ENCODE measurements around the gene TMCC2. TPM values are rescaled to one million over a fixed set of nuclear protein-coding genes. Genes with fewer than 3 reads are reported as not detected.
A peak's percentile ranks its signal among the peaks of the same experiment; 100 is the strongest.
"Not testable (repeated sequence)": the region's sequence is repeated elsewhere in the genome, so short reads cannot be mapped to it uniquely, and the experiment has no call there.

The TMCC2 gene
- total RNA-seq, 1 donor from 2014 or later: 3.4 TPM

- peaks cover 19% of the 10 kb centered on the region for H3K27me3 Mint-ChIP-seq (ENCODE audit: unreplicated experiment)
- H3K4me1 Mint-ChIP-seq (ENCODE audit: unreplicated experiment): peaks cover 27% of the 10 kb centered on the region
- H3K4me3 Mint-ChIP-seq (ENCODE audit: unreplicated experiment): peak overlapping the region; percentile 80
- H3K27ac Mint-ChIP-seq (ENCODE audit: unreplicated experiment): no peak overlapping the region
- no peak for TF ChIP-seq CTCF (IDR thresholded peaks at IDR 0.05)
- peak; percentile 54 for DNase-seq (ENCODE audit: extremely low spot score, unreplicated experiment)
- H3K36me3 Mint-ChIP-seq (ENCODE audit: unreplicated experiment): no peaks in the 10 kb centered on the region
- H3K9me3 Mint-ChIP-seq (ENCODE audit: unreplicated experiment): no peaks in the 10 kb centered on the region
These were observed 2.4 kb downstream of the TMCC2 start for GRCh38 chr1:205229916-205230700.

DNA sequence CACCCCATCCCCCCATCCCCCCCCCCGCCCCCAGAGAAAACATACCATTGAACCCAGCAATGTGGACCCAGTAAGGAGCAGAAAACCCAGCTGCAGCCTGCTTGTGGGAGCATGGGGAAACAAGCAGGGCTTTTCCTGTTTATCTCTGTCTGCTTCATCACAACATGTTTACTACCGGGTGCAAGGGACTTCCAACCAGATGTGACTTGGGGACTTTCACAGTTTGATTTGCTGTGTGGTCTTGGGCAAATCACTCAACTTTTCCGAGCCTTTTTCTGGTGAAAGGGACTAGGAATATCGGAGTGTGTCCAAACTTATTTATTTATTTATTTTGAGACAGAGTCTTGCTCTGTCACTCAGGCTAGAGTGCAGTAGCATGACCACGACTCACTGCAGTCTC lies 3.2 kb downstream of the TMCC2 start:
- no peak for TF ChIP-seq CTCF (IDR thresholded peaks at IDR 0.05)
- no peak overlapping the region for H3K27ac Mint-ChIP-seq (ENCODE audit: unreplicated experiment)
- H3K36me3 Mint-ChIP-seq (ENCODE audit: unreplicated experiment): no peaks in the 10 kb centered on the region
- H3K9me3 Mint-ChIP-seq (ENCODE audit: unreplicated experiment): no peaks in the 10 kb centered on the region
- peaks cover 11% of the 10 kb centered on the region for H3K27me3 Mint-ChIP-seq (ENCODE audit: unreplicated experiment)
- peak; percentile 30 for DNase-seq (ENCODE audit: extremely low spot score, unreplicated experiment)
- no peak overlapping the region for H3K4me3 Mint-ChIP-seq (ENCODE audit: unreplicated experiment)
- peaks cover 27% of the 10 kb centered on the region for H3K4me1 Mint-ChIP-seq (ENCODE audit: unreplicated experiment)

GRCh38 chr1:205232127-205232820 lies 4.5 kb downstream of the TMCC2 start:
- no peaks in the 10 kb centered on the region for H3K9me3 Mint-ChIP-seq (ENCODE audit: unreplicated experiment)
- H3K4me1 Mint-ChIP-seq (ENCODE audit: unreplicated experiment): peaks cover 19% of the 10 kb centered on the region
- no peaks in the 10 kb centered on the region for H3K36me3 Mint-ChIP-seq (ENCODE audit: unreplicated experiment)
- H3K27me3 Mint-ChIP-seq (ENCODE audit: unreplicated experiment): no peaks in the 10 kb centered on the region
- no peak overlapping the region for H3K4me3 Mint-ChIP-seq (ENCODE audit: unreplicated experiment)
- DNase-seq (ENCODE audit: extremely low spot score, unreplicated experiment): peak; percentile 40
- no peak for TF ChIP-seq CTCF (IDR thresholded peaks at IDR 0.05)
- H3K27ac Mint-ChIP-seq (ENCODE audit: unreplicated experiment): no peak overlapping the region

GRCh38 chr1:205232945-205233397 lies 5.2 kb downstream of the TMCC2 start:
- Mint-ChIP-seq H3K4me3 (ENCODE audit: unreplicated experiment) (no peak overlapping the region), H3K4me1 (ENCODE audit: unreplicated experiment) (peaks cover 18% of the 10 kb centered on the region), H3K27me3 (ENCODE audit: unreplicated experiment) (no peaks in the 10 kb centered on the region), H3K27ac (ENCODE audit: unreplicated experiment) (no peak overlapping the region), H3K9me3 (ENCODE audit: unreplicated experiment) (no peaks in the 10 kb centered on the region), H3K36me3 (ENCODE audit: unreplicated experiment) (no peaks in the 10 kb centered on the region)
- no peak for TF ChIP-seq CTCF (IDR thresholded peaks at IDR 0.05)
- DNase-seq (ENCODE audit: extremely low spot score, unreplicated experiment): peak; percentile 30

- H3K9me3 Mint-ChIP-seq (ENCODE audit: unreplicated experiment); H3K36me3 Mint-ChIP-seq (ENCODE audit: unreplicated experiment); H3K27ac Mint-ChIP-seq (ENCODE audit: unreplicated experiment); H3K27me3 Mint-ChIP-seq (ENCODE audit: unreplicated experiment); H3K4me1 Mint-ChIP-seq (ENCODE audit: unreplicated experiment); H3K4me3 Mint-ChIP-seq (ENCODE audit: unreplicated experiment): not testable (repeated sequence)
- peak; percentile 51 for DNase-seq (ENCODE audit: extremely low spot score, unreplicated experiment)
These were observed 6.2 kb downstream of the TMCC2 start for GRCh38 chr1:205233986-205234385.
